ENCODE results near the gene MEGF8. TPM values are rescaled to one million over a fixed set of nuclear protein-coding genes. Genes with fewer than 3 reads are reported as not detected.

Gene MEGF8
- total and polyA plus RNA-seq, 2 of the 8 experiments (the other 6 are each of a cell fraction or from before 2014, with no cell fraction given), result 13.0 to 23.7 TPM

GRCh38 chr19:42349378-42350107 lies 24.1 kb downstream of the MEGF8 start (continued):
- TF ChIP-seq CHD7 (IDR thresholded peaks at IDR 0.05; ENCODE audit: insufficient replicate concordance, low read length), result no peak
